Measurements from ENCODE around the gene WLS. TPM values are rescaled to one million over a fixed set of nuclear protein-coding genes. Genes with fewer than 3 reads are reported as not detected.

WLS gene
- polyA plus RNA-seq, 3 donors from 2014 or later: not detected

- no peak for DNase-seq
- Mint-ChIP-seq H3K27ac (no peak overlapping the region), H3K4me3 (no peak overlapping the region), H3K9me3 (peaks cover 0 to 17% (median 4%) of the 10 kb centered on the region in 6 donors), H3K4me1 (no peaks in the 10 kb centered on the region), H3K27me3 (ENCODE audit: low read depth in 3 of 3) (peaks cover 0 to 5% (median 0%) of the 10 kb centered on the region in 3 donors), H3K36me3 (no peaks in the 10 kb centered on the region)
Measured at GRCh38 chr1:68081775-68082283, 150.5 kb downstream of the WLS start.

DNA sequence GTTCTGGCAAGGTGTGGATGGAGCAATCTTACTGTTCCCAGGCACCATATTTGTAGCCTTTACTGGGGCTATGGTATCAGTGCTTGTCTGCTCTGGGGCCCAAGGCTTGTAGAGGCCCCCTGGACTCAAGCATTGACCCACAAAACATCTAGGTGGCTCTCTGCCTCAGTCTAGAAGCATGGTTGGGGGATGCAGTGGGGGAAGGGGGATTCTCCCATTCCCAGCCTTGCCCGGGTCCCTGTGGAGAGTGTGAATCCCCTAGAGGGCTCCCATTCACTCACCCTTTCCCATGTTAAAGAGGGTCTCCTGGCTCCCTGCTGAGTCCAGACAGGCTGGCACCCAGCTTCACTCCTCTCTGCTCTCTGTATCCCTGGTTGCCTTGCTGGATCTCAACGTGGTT, 153.7 kb downstream of the WLS start:
- Mint-ChIP-seq H3K4me3 (no peak overlapping the region), H3K27me3 (ENCODE audit: low read depth in 3 of 3) (peaks cover 0 to 3% (median 0%) of the 10 kb centered on the region in 3 donors), H3K36me3 (no peaks in the 10 kb centered on the region), H3K4me1 (no peaks in the 10 kb centered on the region), H3K27ac (no peak overlapping the region), H3K9me3 (peaks cover 0 to 19% (median 6%) of the 10 kb centered on the region in 6 donors)
- DNase-seq: no peak

Other genes with a start within 250 kb of the WLS start
- gene DIRAS3, start 181.9 kb downstream of the WLS start, polyA plus RNA-seq: not detected
- not detected for gene RPE65, start 217.4 kb upstream of the WLS start, polyA plus RNA-seq